ENCODE results near the gene DARS1. TPM values are rescaled to one million over a fixed set of nuclear protein-coding genes. Genes with fewer than 3 reads are reported as not detected.
"Not testable (repeated sequence)": the region's sequence is repeated elsewhere in the genome, so short reads cannot be mapped to it uniquely, and the experiment has no call there.

The DARS1 gene
- total RNA-seq, 6 experiments from 2014 or later: 65.6 to 74.3 (median 71.3) TPM

GRCh38 chr2:135969655-135970387 lies 15.6 kb downstream of the DARS1 start:
- Mint-ChIP-seq H3K4me1 (ENCODE audit: low read depth) (peaks cover 7% of the 10 kb centered on the region; the same call in 1 of the 2 replicates), H3K36me3 (ENCODE audit: low read depth) (peaks cover 37% of the 10 kb centered on the region), H3K4me3 (no peak overlapping the region), H3K27ac (no peak overlapping the region), H3K9me3 (no peaks in the 10 kb centered on the region), H3K27me3 (ENCODE audit: insufficient read depth) (no peaks in the 10 kb centered on the region)
- TF ChIP-seq CTCF (IDR thresholded peaks at IDR 0.05): no peak
- no peak for DNase-seq

- TF ChIP-seq CTCF (IDR thresholded peaks at IDR 0.05): no peak
- H3K27ac Mint-ChIP-seq: no peak overlapping the region
- H3K4me3 Mint-ChIP-seq: no peak overlapping the region
- no peaks in the 10 kb centered on the region for H3K9me3 Mint-ChIP-seq
- H3K36me3 Mint-ChIP-seq (ENCODE audit: low read depth): peaks cover 6% of the 10 kb centered on the region
- peaks cover 16% of the 10 kb centered on the region for H3K4me1 Mint-ChIP-seq (ENCODE audit: low read depth)
- H3K27me3 Mint-ChIP-seq (ENCODE audit: insufficient read depth): no peaks in the 10 kb centered on the region
- DNase-seq: no peak
Observed at GRCh38 chr2:135965756-135966155, 19.7 kb downstream of the DARS1 start.

DNA sequence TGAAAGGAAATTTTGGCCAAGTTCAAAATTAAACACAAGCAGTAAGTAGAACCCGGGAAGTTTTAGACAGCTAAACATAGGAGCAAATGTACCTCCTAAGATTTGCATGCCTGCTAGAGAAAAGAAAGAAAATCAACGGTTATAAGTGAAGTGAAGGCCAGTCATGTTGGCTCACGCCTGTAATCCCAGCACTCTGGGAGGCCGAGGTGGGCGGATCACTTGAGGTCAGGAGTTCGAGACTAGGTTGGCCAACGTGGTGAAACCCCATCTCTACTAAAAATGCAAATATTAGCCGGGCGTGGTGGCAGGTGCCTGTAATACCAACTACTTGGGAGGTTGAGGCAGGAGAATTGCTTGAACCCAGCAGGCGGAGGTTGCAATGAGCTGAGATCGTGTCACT lies 21.0 kb downstream of the DARS1 start:
- H3K4me3 Mint-ChIP-seq; DNase-seq; H3K9me3 Mint-ChIP-seq; H3K27me3 Mint-ChIP-seq (ENCODE audit: insufficient read depth): not testable (repeated sequence)
- peaks cover 12% of the 10 kb centered on the region for H3K36me3 Mint-ChIP-seq (ENCODE audit: low read depth)
- H3K27ac Mint-ChIP-seq: peak overlapping the region; percentile 36; the same call in 1 of the 2 replicates
- peaks cover 20% of the 10 kb centered on the region for H3K4me1 Mint-ChIP-seq (ENCODE audit: low read depth)

DNA sequence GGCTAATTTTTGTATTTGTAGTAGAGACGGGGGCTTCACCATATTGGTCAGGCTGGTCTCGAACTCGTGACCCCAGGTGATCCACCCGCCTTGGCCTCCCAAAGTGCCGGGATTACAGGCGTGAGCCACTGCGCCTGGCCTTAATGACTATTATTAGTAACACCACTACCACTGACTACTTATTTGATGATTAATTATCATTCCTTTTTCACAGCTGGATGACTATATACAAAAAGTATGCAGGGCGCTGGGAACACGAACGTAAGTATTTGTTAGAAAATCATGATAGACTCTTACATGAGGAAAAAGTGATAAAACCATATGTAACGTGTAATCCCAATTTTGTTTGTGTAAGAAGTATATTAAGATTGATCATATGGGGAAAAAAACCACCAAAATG lies 21.6 kb downstream of the DARS1 start:
- H3K27me3 Mint-ChIP-seq (ENCODE audit: insufficient read depth): no peaks in the 10 kb centered on the region
- peaks cover 13% of the 10 kb centered on the region for H3K36me3 Mint-ChIP-seq (ENCODE audit: low read depth)
- no peak overlapping the region for H3K4me3 Mint-ChIP-seq
- no peak for DNase-seq
- no peaks in the 10 kb centered on the region for H3K9me3 Mint-ChIP-seq
- H3K27ac Mint-ChIP-seq: no peak overlapping the region
- TF ChIP-seq CTCF (IDR thresholded peaks at IDR 0.05): no peak
- H3K4me1 Mint-ChIP-seq (ENCODE audit: low read depth): peaks cover 20% of the 10 kb centered on the region

DNA sequence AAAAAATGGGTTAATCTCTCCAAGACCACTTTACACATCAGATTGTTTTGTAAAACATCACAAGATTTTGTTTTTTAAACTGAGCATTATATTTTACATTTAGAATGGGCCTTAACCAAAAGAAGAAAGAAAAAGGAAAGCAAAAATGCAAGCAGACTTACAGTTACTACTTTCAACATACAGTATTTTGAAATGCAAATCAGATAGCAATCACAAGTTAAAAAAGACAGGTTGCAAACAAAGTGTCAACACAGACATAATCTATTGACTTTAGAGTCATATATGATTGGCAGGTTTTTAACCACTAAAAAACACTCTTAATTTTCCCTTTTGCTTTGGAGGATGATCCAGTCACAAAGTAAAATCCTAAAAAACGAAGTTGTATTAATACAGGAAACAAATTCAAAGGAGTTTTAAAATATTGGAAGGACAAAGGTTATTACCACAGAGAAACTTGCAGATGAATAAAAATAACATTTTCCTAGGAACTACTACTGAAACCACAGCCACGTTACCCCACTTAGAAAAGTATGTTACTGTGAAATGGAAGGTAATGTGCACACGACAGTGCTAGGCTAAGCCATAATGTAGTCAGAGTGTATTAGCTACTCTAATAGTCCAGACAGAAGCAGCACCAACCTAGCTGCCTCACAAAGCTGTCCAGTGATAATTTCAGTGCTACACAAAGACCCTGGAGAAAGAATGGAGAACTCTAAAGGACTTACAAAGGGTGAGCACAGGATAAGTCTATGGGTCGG lies 22.9 kb downstream of the DARS1 start:
- H3K4me1 Mint-ChIP-seq (ENCODE audit: low read depth): peaks cover 20% of the 10 kb centered on the region
- peaks cover 13% of the 10 kb centered on the region for H3K36me3 Mint-ChIP-seq (ENCODE audit: low read depth)
- H3K27ac Mint-ChIP-seq: no peak overlapping the region
- no peak overlapping the region for H3K4me3 Mint-ChIP-seq
- DNase-seq: no peak
- no peaks in the 10 kb centered on the region for H3K27me3 Mint-ChIP-seq (ENCODE audit: insufficient read depth)
- TF ChIP-seq CTCF (IDR thresholded peaks at IDR 0.05): no peak
- H3K9me3 Mint-ChIP-seq: no peaks in the 10 kb centered on the region
